GM23338 (cell line): ENCODE data around the gene ADCK2. TPM values are rescaled to one million over a fixed set of nuclear protein-coding genes. Genes with fewer than 3 reads are reported as not detected.

Source experiments
- ATAC-seq: fragments of 200-7000 bp; cut with Tn5 transposase; 3 replicates; pipeline ENCODE4 v1.9.1; 2020
- DNase-seq: peaks from one replicate; pipeline ENCODE4 v3.0.0-alpha.2; 2015; ENCODE audit warnings: low spot score
- H2AFZ ChIP-seq: fragments of 200-600 bp; sonication (generic); 2 replicates; pipeline ENCODE4 v1.8.0; 2016; ENCODE audit warnings: antibody characterized with exemption, mild to moderate bottlenecking, moderate library complexity
- H3F3A ChIP-seq: fragments of 200-600 bp; sonication (generic); replicated peaks from 2 replicates; pipeline ENCODE4 v1.8.0; 2017; ENCODE audit warnings: antibody characterized with exemption, mixed run types, low read depth
- H3K27ac ChIP-seq: fragments of 200-600 bp; sonication (generic); 2 replicates; pipeline ENCODE4 v1.6.1; 2016; ENCODE audit warnings: low read depth
- H3K27me3 ChIP-seq: fragments of 200-600 bp; sonication (generic); 2 replicates; pipeline ENCODE4 v1.8.0; 2016; ENCODE audit warnings: mild to moderate bottlenecking, mixed run types, moderate library complexity; ENCODE audit not compliant: insufficient read depth
- H3K36me3 ChIP-seq: fragments of 200-600 bp; sonication (generic); 2 replicates; pipeline ENCODE4 v1.8.0; 2016; ENCODE audit warnings: mild to moderate bottlenecking; ENCODE audit not compliant: insufficient read depth
- H3K4me1 ChIP-seq: fragments of 200-600 bp; sonication (generic); 2 replicates; pipeline ENCODE4 v1.8.0; 2016; ENCODE audit warnings: mild to moderate bottlenecking, moderate library complexity; ENCODE audit not compliant: insufficient read depth
- H3K4me2 ChIP-seq: fragments of 200-600 bp; sonication (generic); 2 replicates; pipeline ENCODE4 v1.7.1; 2017; ENCODE audit warnings: mixed run types
- H3K4me3 ChIP-seq: fragments of 200-600 bp; sonication (generic); 2 replicates; pipeline ENCODE4 v1.6.1; 2016; ENCODE audit warnings: mixed run types
- H3K79me2 ChIP-seq: fragments of 200-600 bp; sonication (generic); replicated peaks from 2 replicates; pipeline ENCODE4 v1.8.0; 2017; ENCODE audit warnings: mild to moderate bottlenecking; ENCODE audit not compliant: insufficient read depth
- H3K9me2 ChIP-seq: fragments of 200-600 bp; sonication (generic); 2 replicates; pipeline ENCODE4 v1.8.0; 2017; ENCODE audit not compliant: insufficient read depth
- H4K20me1 ChIP-seq: fragments of 200-600 bp; sonication (generic); replicated peaks from 2 replicates; pipeline ENCODE4 v1.8.0; 2017; ENCODE audit warnings: mild to moderate bottlenecking; ENCODE audit not compliant: insufficient read depth
- H3K27ac Mint-ChIP-seq: 2 replicates; pipeline ENCODE4 v1.8.0; 2020; ENCODE audit warnings: inconsistent platforms, mild to moderate bottlenecking, moderate library complexity, mixed read lengths
- H3K27me3 Mint-ChIP-seq: 3 replicates; pipeline ENCODE4 v1.8.0; 2022; ENCODE audit warnings: low read depth, mild to moderate bottlenecking, moderate library complexity, mixed read lengths, inconsistent platforms; ENCODE audit not compliant: insufficient read depth, poor library complexity
- H3K36me3 Mint-ChIP-seq: 3 replicates; pipeline ENCODE4 v1.8.0; 2021; ENCODE audit warnings: low read depth, mild to moderate bottlenecking, inconsistent platforms, moderate library complexity, mixed read lengths
- H3K4me1 Mint-ChIP-seq: 3 replicates; pipeline ENCODE4 v1.8.0; 2020; ENCODE audit warnings: mild to moderate bottlenecking, inconsistent platforms, mixed read lengths
- H3K4me3 Mint-ChIP-seq: 3 replicates; pipeline ENCODE4 v1.8.0; 2021; ENCODE audit warnings: moderate library complexity, mild to moderate bottlenecking, inconsistent platforms, mixed read lengths
- H3K9me3 Mint-ChIP-seq: 3 replicates; pipeline ENCODE4 v1.8.0; 2020; ENCODE audit warnings: moderate library complexity, mild to moderate bottlenecking, inconsistent platforms, mixed read lengths
- CREB1 ChIP-seq: fragments of 250-450 bp; sonication (Bioruptor Pico); IDR thresholded peaks from 2 replicates; pipeline ENCODE4 v1.5.0; 2020; ENCODE audit warnings: low read depth, mild to moderate bottlenecking, moderate library complexity
- EZH2 ChIP-seq: fragments of 200-600 bp; sonication (generic); IDR thresholded peaks from one replicate; pipeline ENCODE4 v1.8.0; 2017; ENCODE audit warnings: antibody characterized with exemption, mild to moderate bottlenecking, low read depth; ENCODE audit not compliant: unreplicated experiment
- EZH2phosphoT487 ChIP-seq: fragments of 200-600 bp; sonication (generic); IDR thresholded peaks from one replicate; pipeline ENCODE4 v1.8.1; 2018; ENCODE audit warnings: antibody characterized with exemption; ENCODE audit not compliant: unreplicated experiment
- JUNB ChIP-seq: IDR thresholded peaks from one replicate; pipeline ENCODE4 v1.6.1; 2016; ENCODE audit warnings: antibody characterized with exemption; ENCODE audit not compliant: unreplicated experiment
- NANOG ChIP-seq: IDR thresholded peaks from 2 replicates; pipeline ENCODE4 v1.6.1; 2016; ENCODE audit warnings: antibody characterized with exemption, borderline replicate concordance
- POLR2AphosphoS5 ChIP-seq: IDR thresholded peaks from 2 replicates; pipeline ENCODE4 v1.6.1; 2016; ENCODE audit warnings: antibody characterized with exemption, low read depth
- STAT1 ChIP-seq: IDR thresholded peaks from one replicate; pipeline ENCODE4 v1.6.1; 2016; ENCODE audit warnings: antibody characterized with exemption; ENCODE audit not compliant: unreplicated experiment
- ZNF114 ChIP-seq: fragments of 250-450 bp; sonication (Bioruptor Pico); IDR thresholded peaks from 2 replicates; pipeline ENCODE4 v1.5.0; 2020; ENCODE audit warnings: mild to moderate bottlenecking, moderate library complexity
- ZNF331 ChIP-seq: fragments of 250-450 bp; sonication (Bioruptor Pico); IDR thresholded peaks from 2 replicates; pipeline ENCODE4 v1.5.0; 2020; ENCODE audit warnings: low read depth, mild to moderate bottlenecking, moderate library complexity
- polyA plus RNA-seq: library from polyadenylated mRNA; unstranded; fragments of >200 nt; fragmentation: Nextera tagmentation; extraction: Ambion mirVana; gene quantifications from 2 replicates; pipeline ENCODE4 v1.2.1, GENCODE V29; 2016
- total RNA-seq: library from RNA; depleted of rRNA; stranded (reverse); fragments of >200 nt; shearing (Covaris generic); gene quantifications from 2 replicates; pipeline ENCODE4 v1.2.3, GENCODE V29; 2014
- TF ChIP-seq, protein P1 (sequence below): IDR thresholded peaks from 2 replicates; pipeline ENCODE4 v1.6.1; 2016; ENCODE audit warnings: antibody characterized with exemption
- TF ChIP-seq, protein P2 (sequence below): fragments of 250-450 bp; sonication (Bioruptor Pico); IDR thresholded peaks from 2 replicates; pipeline ENCODE4 v1.5.0; 2020; ENCODE audit warnings: mild to moderate bottlenecking, moderate library complexity
- TF ChIP-seq, protein P3 (sequence below): IDR thresholded peaks from one replicate; pipeline ENCODE4 v1.6.1; 2018; ENCODE audit warnings: antibody characterized with exemption; ENCODE audit not compliant: unreplicated experiment
- TF ChIP-seq, protein P4 (sequence below), 2 experiments: fragments of 200-600 bp in 1 of 2; sonication (generic) in 1 of 2; conservative IDR thresholded peaks; 2 replicates each; pipeline versions ENCODE4 v1.5.1 to v1.6.1; 2016 to 2017; ENCODE audit warnings: antibody characterized with exemption in 2 of 2, low read depth in 2 of 2, mild to moderate bottlenecking in 2 of 2, moderate library complexity in 1 of 2

ADCK2 gene
- total and polyA plus RNA-seq, 2 experiments from 2014 or later: 4.7 to 14.4 TPM

GRCh38 chr7:140681766-140682165 is 9.0 kb downstream of the ADCK2 start:
- ATAC-seq (no peak), DNase-seq (no peak)
- Histone ChIP-seq H3K4me2 (no peak overlapping the region), H3K9me2 (no peaks in the 10 kb centered on the region), H3F3A (no peaks in the 10 kb centered on the region), H3K27me3 (no peaks in the 10 kb centered on the region), H4K20me1 (no peaks in the 10 kb centered on the region), H3K4me1 (no peaks in the 10 kb centered on the region), H3K79me2 (no peaks in the 10 kb centered on the region), H3K27ac (no peak overlapping the region), H2AFZ (no peak overlapping the region), H3K4me3 (no peak overlapping the region), H3K36me3 (no peaks in the 10 kb centered on the region; the same call in 1 of the 2 replicates)
- Mint-ChIP-seq H3K4me1 (no peaks in the 10 kb centered on the region; the same call in 2 of the 3 replicates), H3K4me3 (no peak overlapping the region), H3K27me3 (peaks cover 8% of the 10 kb centered on the region), H3K9me3 (no peaks in the 10 kb centered on the region; the same call in 2 of the 3 replicates), H3K27ac (no peak overlapping the region), H3K36me3 (peaks cover 5% of the 10 kb centered on the region; the same call in 1 of the 3 replicates)
- TF ChIP-seq NANOG (no peak), EZH2phosphoT487 (no peak), CREB1 (CRISPR knock-in tag) (no peak), STAT1 (no peak), POLR2AphosphoS5 (no peak), JUNB (no peak), ZNF114 (CRISPR knock-in tag) (no peak), ZNF331 (CRISPR knock-in tag) (no peak), EZH2 (no peak)
- TF ChIP-seq, protein P1, sequence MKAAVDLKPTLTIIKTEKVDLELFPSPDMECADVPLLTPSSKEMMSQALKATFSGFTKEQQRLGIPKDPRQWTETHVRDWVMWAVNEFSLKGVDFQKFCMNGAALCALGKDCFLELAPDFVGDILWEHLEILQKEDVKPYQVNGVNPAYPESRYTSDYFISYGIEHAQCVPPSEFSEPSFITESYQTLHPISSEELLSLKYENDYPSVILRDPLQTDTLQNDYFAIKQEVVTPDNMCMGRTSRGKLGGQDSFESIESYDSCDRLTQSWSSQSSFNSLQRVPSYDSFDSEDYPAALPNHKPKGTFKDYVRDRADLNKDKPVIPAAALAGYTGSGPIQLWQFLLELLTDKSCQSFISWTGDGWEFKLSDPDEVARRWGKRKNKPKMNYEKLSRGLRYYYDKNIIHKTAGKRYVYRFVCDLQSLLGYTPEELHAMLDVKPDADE: no peak
- TF ChIP-seq, protein P2, sequence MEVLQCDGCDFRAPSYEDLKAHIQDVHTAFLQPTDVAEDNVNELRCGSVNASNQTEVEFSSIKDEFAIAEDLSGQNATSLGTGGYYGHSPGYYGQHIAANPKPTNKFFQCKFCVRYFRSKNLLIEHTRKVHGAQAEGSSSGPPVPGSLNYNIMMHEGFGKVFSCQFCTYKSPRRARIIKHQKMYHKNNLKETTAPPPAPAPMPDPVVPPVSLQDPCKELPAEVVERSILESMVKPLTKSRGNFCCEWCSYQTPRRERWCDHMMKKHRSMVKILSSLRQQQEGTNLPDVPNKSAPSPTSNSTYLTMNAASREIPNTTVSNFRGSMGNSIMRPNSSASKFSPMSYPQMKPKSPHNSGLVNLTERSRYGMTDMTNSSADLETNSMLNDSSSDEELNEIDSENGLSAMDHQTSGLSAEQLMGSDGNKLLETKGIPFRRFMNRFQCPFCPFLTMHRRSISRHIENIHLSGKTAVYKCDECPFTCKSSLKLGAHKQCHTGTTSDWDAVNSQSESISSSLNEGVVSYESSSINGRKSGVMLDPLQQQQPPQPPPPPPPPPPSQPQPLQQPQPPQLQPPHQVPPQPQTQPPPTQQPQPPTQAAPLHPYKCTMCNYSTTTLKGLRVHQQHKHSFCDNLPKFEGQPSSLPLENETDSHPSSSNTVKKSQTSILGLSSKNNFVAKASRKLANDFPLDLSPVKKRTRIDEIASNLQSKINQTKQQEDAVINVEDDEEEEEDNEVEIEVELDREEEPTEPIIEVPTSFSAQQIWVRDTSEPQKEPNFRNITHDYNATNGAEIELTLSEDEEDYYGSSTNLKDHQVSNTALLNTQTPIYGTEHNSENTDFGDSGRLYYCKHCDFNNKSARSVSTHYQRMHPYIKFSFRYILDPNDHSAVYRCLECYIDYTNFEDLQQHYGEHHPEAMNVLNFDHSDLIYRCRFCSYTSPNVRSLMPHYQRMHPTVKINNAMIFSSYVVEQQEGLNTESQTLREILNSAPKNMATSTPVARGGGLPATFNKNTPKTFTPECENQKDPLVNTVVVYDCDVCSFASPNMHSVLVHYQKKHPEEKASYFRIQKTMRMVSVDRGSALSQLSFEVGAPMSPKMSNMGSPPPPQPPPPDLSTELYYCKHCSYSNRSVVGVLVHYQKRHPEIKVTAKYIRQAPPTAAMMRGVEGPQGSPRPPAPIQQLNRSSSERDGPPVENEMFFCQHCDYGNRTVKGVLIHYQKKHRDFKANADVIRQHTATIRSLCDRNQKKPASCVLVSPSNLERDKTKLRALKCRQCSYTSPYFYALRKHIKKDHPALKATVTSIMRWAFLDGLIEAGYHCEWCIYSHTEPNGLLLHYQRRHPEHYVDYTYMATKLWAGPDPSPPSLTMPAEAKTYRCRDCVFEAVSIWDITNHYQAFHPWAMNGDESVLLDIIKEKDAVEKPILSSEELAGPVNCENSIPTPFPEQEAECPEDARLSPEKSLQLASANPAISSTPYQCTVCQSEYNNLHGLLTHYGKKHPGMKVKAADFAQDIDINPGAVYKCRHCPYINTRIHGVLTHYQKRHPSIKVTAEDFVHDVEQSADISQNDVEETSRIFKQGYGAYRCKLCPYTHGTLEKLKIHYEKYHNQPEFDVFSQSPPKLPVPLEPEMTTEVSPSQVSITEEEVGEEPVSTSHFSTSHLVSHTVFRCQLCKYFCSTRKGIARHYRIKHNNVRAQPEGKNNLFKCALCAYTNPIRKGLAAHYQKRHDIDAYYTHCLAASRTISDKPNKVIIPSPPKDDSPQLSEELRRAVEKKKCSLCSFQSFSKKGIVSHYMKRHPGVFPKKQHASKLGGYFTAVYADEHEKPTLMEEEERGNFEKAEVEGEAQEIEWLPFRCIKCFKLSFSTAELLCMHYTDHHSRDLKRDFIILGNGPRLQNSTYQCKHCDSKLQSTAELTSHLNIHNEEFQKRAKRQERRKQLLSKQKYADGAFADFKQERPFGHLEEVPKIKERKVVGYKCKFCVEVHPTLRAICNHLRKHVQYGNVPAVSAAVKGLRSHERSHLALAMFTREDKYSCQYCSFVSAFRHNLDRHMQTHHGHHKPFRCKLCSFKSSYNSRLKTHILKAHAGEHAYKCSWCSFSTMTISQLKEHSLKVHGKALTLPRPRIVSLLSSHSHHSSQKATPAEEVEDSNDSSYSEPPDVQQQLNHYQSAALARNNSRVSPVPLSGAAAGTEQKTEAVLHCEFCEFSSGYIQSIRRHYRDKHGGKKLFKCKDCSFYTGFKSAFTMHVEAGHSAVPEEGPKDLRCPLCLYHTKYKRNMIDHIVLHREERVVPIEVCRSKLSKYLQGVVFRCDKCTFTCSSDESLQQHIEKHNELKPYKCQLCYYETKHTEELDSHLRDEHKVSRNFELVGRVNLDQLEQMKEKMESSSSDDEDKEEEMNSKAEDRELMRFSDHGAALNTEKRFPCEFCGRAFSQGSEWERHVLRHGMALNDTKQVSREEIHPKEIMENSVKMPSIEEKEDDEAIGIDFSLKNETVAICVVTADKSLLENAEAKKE (CRISPR knock-in tag): no peak
- TF ChIP-seq, protein P3, sequence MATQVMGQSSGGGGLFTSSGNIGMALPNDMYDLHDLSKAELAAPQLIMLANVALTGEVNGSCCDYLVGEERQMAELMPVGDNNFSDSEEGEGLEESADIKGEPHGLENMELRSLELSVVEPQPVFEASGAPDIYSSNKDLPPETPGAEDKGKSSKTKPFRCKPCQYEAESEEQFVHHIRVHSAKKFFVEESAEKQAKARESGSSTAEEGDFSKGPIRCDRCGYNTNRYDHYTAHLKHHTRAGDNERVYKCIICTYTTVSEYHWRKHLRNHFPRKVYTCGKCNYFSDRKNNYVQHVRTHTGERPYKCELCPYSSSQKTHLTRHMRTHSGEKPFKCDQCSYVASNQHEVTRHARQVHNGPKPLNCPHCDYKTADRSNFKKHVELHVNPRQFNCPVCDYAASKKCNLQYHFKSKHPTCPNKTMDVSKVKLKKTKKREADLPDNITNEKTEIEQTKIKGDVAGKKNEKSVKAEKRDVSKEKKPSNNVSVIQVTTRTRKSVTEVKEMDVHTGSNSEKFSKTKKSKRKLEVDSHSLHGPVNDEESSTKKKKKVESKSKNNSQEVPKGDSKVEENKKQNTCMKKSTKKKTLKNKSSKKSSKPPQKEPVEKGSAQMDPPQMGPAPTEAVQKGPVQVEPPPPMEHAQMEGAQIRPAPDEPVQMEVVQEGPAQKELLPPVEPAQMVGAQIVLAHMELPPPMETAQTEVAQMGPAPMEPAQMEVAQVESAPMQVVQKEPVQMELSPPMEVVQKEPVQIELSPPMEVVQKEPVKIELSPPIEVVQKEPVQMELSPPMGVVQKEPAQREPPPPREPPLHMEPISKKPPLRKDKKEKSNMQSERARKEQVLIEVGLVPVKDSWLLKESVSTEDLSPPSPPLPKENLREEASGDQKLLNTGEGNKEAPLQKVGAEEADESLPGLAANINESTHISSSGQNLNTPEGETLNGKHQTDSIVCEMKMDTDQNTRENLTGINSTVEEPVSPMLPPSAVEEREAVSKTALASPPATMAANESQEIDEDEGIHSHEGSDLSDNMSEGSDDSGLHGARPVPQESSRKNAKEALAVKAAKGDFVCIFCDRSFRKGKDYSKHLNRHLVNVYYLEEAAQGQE: no peak
- TF ChIP-seq, protein P4, sequence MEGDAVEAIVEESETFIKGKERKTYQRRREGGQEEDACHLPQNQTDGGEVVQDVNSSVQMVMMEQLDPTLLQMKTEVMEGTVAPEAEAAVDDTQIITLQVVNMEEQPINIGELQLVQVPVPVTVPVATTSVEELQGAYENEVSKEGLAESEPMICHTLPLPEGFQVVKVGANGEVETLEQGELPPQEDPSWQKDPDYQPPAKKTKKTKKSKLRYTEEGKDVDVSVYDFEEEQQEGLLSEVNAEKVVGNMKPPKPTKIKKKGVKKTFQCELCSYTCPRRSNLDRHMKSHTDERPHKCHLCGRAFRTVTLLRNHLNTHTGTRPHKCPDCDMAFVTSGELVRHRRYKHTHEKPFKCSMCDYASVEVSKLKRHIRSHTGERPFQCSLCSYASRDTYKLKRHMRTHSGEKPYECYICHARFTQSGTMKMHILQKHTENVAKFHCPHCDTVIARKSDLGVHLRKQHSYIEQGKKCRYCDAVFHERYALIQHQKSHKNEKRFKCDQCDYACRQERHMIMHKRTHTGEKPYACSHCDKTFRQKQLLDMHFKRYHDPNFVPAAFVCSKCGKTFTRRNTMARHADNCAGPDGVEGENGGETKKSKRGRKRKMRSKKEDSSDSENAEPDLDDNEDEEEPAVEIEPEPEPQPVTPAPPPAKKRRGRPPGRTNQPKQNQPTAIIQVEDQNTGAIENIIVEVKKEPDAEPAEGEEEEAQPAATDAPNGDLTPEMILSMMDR (conservative IDR thresholded peaks at IDR 0.05; ENCODE audit: low read depth in 2 of 2): no peak
